ENCODE results near the gene TMBIM6.
"Not testable (repeated sequence)": the region's sequence is repeated elsewhere in the genome, so short reads cannot be mapped to it uniquely, and the experiment has no call there.

TMBIM6 gene

GRCh38 chr12:49764126-49764525 lies 22.8 kb downstream of the TMBIM6 start:
- TF ChIP-seq, protein P1, sequence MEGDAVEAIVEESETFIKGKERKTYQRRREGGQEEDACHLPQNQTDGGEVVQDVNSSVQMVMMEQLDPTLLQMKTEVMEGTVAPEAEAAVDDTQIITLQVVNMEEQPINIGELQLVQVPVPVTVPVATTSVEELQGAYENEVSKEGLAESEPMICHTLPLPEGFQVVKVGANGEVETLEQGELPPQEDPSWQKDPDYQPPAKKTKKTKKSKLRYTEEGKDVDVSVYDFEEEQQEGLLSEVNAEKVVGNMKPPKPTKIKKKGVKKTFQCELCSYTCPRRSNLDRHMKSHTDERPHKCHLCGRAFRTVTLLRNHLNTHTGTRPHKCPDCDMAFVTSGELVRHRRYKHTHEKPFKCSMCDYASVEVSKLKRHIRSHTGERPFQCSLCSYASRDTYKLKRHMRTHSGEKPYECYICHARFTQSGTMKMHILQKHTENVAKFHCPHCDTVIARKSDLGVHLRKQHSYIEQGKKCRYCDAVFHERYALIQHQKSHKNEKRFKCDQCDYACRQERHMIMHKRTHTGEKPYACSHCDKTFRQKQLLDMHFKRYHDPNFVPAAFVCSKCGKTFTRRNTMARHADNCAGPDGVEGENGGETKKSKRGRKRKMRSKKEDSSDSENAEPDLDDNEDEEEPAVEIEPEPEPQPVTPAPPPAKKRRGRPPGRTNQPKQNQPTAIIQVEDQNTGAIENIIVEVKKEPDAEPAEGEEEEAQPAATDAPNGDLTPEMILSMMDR (IDR thresholded peaks at IDR 0.05; ENCODE audit: low read depth, low read length), result no peak
- no peak for DNase-seq (ENCODE audit: extremely low read depth, low read depth)

DNA sequence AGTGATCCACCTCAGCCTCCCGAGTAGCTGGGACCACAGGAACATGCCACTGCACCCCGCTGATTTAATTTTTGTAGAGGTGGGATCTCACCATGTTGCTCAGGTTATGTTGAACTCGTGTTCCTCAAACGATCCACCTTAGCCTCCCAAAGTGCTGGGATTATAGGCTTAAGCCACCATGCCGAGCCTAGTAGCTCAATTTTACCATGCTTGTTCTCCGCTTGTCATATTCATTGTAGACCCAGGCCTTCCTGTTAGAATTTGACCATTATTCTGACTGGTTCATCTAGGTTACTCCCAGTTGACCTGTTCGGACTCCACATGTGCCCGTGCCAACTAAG lies 24.7 kb downstream of the TMBIM6 start:
- TF ChIP-seq, protein P1 (IDR thresholded peaks at IDR 0.05; ENCODE audit: low read depth, low read length), result no peak
- no peak for DNase-seq (ENCODE audit: extremely low read depth, low read depth)

DNA sequence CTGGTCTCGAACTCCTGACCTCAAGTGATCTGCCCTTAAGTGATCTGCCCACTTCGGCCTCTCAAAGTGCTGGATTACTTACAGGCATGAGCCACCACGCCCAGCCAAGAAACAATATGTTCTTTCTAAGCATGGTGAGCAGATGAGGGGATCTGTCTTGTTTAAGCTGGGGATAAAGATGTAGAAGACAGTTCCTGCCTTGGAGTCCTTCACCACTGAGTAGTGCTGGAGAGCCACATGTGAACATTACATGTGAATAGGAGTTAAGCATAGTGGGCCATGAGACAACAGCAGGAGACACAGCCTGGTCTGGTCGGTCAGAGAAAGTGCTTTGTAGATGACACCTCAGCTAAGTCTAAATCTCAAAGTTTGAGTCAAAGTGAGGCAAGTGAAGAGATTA lies 26.0 kb downstream of the TMBIM6 start:
- no peak for DNase-seq (ENCODE audit: extremely low read depth, low read depth)
- TF ChIP-seq, protein P1 (IDR thresholded peaks at IDR 0.05; ENCODE audit: low read depth, low read length), result no peak

GRCh38 chr12:49773102-49773501 lies 31.7 kb downstream of the TMBIM6 start:
- DNase-seq (ENCODE audit: extremely low read depth, low read depth), result not testable (repeated sequence)

GRCh38 chr12:49776413-49776812 lies 35.1 kb downstream of the TMBIM6 start:
- peak; percentile 67 for DNase-seq (ENCODE audit: extremely low read depth, low read depth)

DNA sequence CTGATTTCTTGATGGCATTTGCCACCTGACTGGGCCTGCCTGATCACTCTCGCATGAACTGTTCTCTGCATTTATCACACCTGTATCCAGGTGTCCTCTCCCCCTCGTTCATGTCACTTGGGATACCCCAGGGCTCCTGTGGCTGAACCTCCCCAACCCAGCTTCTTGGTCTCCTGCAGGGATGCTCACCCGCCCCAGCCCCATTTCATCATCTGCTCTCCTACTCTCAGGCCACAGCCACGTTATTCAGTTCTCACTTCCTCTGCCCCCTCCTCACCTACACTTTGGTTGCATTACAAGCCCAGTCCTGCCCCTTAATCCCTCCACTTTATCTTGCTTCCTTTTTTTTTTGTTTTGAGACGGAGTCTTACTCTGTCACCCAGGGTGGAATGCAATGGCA lies 35.5 kb downstream of the TMBIM6 start:
- TF ChIP-seq, protein P1 (IDR thresholded peaks at IDR 0.05; ENCODE audit: low read depth, low read length), result no peak
- DNase-seq (ENCODE audit: extremely low read depth, low read depth), result no peak

More at GRCh38 chr12:49776413-49776812, 35.1 kb downstream of the TMBIM6 start:
- TF ChIP-seq, protein P1 (IDR thresholded peaks at IDR 0.05; ENCODE audit: low read depth, low read length), result peak; percentile 79

- TF ChIP-seq, protein P1 (IDR thresholded peaks at IDR 0.05; ENCODE audit: low read depth, low read length), result no peak
- DNase-seq (ENCODE audit: extremely low read depth, low read depth), result no peak
Observed at GRCh38 chr12:49777341-49777740, 36.0 kb downstream of the TMBIM6 start.

Data from AG09319 (cell line).